ENCODE data around the gene BARX2. TPM values are rescaled to one million over a fixed set of nuclear protein-coding genes. Genes with fewer than 3 reads are reported as not detected.

BARX2 gene
- total and polyA plus RNA-seq, 5 donors: not detected

DNA sequence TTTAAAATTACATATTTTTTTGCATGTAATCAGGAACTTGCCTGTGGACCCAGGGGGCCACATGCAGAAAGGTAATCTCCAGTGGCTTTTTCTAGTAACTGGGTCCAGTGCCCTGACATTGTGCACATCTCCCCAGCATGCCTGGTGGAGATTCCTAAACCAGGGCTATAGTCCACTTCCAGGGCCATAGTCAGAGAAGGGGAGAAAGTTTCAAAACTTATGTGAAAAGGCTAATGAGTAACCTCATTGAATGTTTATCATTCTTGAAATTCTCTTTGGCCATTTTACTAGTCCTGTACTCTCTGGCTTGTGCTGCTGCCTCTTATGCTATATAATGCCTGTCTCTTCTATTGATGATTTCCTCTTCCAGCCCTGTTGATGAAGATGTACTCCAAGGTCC, 47.8 kb downstream of the BARX2 start:
- H3K4me1 ChIP-seq (ENCODE audit: control insufficient read depth, insufficient read depth, low read length): no peaks in the 10 kb centered on the region
- H3K4me3 ChIP-seq (ENCODE audit: low read length): no peak overlapping the region
- H3K9me3 ChIP-seq (ENCODE audit: control insufficient read depth, low read length): no peaks in the 10 kb centered on the region
- H3K27ac ChIP-seq (ENCODE audit: low read length): no peak overlapping the region
- intact Hi-C loops (cut with DNase I): no loop called here
- DNase-seq (no peak), ATAC-seq (no peak)
- no peaks in the 10 kb centered on the region for H3K27me3 ChIP-seq (ENCODE audit: control insufficient read depth, insufficient read depth)

DNA sequence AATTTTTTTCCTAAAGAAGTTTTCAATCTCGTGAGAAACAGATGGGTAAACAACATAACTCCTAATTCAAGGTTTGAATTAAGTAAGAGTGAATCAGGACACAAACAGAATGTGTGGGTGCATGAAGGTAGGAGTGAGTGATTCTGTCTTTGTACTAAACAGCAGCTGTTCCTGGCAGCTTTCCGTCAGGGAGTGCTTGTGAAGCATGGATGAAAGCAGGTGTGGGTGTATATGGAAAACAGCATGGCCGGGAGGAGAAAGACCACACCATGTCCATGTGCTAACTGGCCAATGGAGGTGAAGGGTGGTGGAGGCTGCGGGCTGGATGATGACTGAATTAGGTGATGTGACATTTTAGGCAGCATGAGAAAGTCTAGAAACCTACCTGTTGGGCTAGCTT, 49.6 kb downstream of the BARX2 start:
- Histone ChIP-seq H3K9me3 (ENCODE audit: control insufficient read depth, low read length) (no peaks in the 10 kb centered on the region), H3K27ac (ENCODE audit: low read length) (no peak overlapping the region), H3K4me3 (ENCODE audit: low read length) (no peak overlapping the region), H3K27me3 (ENCODE audit: control insufficient read depth, insufficient read depth) (no peaks in the 10 kb centered on the region), H3K4me1 (ENCODE audit: control insufficient read depth, insufficient read depth, low read length) (no peaks in the 10 kb centered on the region)
- ATAC-seq: no peak
- 73% methylated on average over 4 of the region's 4 CpGs for WGBS
- DNase-seq: no peak
- intact Hi-C loops (cut with DNase I): no loop called here

DNA sequence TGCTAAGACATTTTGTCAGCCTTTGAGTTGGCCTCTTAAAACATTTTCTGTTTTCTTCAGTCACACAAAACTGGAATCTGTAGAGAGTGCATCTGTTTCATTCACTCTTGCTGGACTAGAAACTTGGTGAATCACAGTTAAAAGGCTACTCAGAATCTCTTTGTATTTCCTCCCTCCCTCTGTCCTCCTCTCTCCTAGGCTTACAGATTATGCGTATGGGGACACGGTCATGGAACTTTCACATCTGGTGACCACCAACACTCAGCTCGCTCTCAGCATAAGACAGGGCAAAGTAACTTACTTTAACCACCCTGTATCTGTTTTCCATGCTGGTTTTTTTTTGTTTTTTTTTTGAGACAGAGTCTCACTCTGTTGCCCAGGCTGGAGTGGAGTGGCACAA, 50.4 kb downstream of the BARX2 start:
- WGBS: 92% methylated on average over 3 of the region's 3 CpGs
- intact Hi-C loops (cut with DNase I): no loop called here
- Histone ChIP-seq H3K27ac (ENCODE audit: low read length) (no peak overlapping the region), H3K9me3 (ENCODE audit: control insufficient read depth, low read length) (no peaks in the 10 kb centered on the region), H3K4me1 (ENCODE audit: control insufficient read depth, insufficient read depth, low read length) (no peaks in the 10 kb centered on the region), H3K27me3 (ENCODE audit: control insufficient read depth, insufficient read depth) (no peaks in the 10 kb centered on the region), H3K4me3 (ENCODE audit: low read length) (no peak overlapping the region)
- ATAC-seq (no peak), DNase-seq (no peak)

DNA sequence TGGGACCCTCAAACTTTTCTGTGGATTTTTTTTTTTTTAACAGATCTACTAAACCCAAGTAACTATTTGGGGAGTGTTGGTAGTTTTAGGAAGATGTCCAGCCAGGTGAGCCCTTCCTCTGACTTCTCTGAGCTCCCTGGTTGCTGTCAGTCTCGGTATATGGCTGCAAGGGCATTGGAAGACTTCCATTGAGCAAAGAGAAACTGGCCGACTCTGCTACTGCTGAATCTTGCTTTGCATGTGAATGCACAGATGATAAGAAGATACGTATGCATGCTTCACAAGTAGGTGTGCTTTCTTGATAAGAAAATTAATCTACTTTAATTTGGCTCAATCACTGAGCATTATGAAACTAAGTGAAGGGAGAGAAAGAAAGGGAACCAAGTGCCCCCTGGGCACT, 51.1 kb downstream of the BARX2 start:
- H3K27ac ChIP-seq (ENCODE audit: low read length): no peak overlapping the region
- intact Hi-C loops (cut with DNase I): no loop called here

DNA sequence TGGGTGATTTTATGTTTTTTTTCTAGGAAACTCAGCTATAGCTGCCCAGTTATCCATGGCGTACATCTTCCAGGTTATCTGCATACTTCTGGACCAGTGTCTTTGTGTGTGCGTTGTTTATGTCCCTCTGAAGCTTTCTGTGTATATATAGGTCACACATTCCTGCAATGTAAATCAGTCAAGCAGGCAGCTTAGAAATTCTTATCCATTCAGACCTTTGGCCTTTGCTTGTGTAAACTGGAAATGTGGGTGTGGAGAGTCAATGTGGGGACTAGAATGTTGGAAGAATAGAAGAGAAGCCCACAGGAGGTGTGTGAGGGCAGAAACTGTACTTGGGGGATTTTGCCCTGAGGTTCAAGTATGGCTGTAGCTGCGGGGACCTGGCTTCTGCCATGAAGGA, 51.7 kb downstream of the BARX2 start:
- H3K27me3 ChIP-seq (ENCODE audit: control insufficient read depth, insufficient read depth): no peaks in the 10 kb centered on the region
- H3K4me1 ChIP-seq (ENCODE audit: control insufficient read depth, insufficient read depth, low read length): no peaks in the 10 kb centered on the region
- no peak overlapping the region for H3K4me3 ChIP-seq (ENCODE audit: low read length)
- 55% methylated on average over 3 of the region's 3 CpGs for WGBS
- no peaks in the 10 kb centered on the region for H3K9me3 ChIP-seq (ENCODE audit: control insufficient read depth, low read length)
- ATAC-seq (no peak), DNase-seq (no peak)
- intact Hi-C loops (cut with DNase I): no loop called here
- H3K27ac ChIP-seq (ENCODE audit: low read length): no peak overlapping the region

More for the DNA sequence above, 51.1 kb downstream of the BARX2 start:
- Histone ChIP-seq H3K9me3 (ENCODE audit: control insufficient read depth, low read length) (no peaks in the 10 kb centered on the region), H3K4me3 (ENCODE audit: low read length) (no peak overlapping the region), H3K27me3 (ENCODE audit: control insufficient read depth, insufficient read depth) (no peaks in the 10 kb centered on the region), H3K4me1 (ENCODE audit: control insufficient read depth, insufficient read depth, low read length) (no peaks in the 10 kb centered on the region)
- ATAC-seq (no peak), DNase-seq (no peak)
- WGBS: 76% methylated on average over 3 of the region's 3 CpGs

DNA sequence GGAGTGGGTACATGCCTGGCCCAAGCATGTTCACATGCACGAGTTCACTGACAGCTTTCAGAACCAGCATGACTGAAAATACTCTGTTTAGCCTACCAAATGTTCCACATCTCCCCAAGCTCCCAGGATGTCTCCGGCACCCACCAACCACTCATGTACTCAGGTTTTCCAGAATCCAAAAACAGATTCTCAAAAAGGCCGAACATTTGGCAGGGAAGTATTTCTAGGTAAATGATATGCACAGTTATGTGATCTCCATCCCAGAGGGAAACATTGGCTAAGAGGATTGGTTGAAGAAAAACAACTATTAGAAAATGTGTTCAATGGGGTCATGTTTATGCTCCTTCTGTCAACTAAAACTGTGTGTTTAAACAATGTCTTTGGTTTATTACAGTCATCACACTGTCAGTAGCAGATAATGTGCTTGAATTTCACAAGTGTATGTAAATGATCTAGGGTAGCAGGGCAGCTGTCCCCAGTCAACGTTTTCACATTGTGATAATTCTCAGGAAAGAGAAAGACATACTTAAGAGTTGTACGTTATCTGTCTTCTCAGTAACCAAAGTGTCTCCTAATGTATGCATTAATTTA, 52.3 kb downstream of the BARX2 start:
- intact Hi-C loops (cut with DNase I): no loop called here
- DNase-seq: no peak
- WGBS: 56% methylated on average over 5 of the region's 5 CpGs

DNA sequence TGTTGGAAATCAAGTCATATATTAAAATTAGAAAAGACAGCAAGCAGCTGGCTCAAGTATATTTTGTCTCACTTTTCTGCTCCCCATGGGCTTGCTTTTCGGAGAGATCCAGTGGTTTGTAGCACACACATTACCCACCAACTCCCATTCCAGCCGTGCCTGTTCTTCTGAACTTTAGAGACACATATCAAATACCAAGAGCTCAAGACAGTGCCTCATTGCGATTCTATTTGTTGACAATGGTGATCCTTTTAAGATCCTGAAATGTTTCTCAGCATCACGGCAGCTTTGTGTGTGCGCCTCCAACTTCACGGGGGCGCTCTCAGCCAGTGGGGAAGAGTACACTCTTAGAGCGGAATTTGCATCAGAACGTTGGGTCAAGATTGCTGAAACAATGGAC, 52.9 kb downstream of the BARX2 start:
- no peaks in the 10 kb centered on the region for H3K4me1 ChIP-seq (ENCODE audit: control insufficient read depth, insufficient read depth, low read length)
- H3K4me3 ChIP-seq (ENCODE audit: low read length): no peak overlapping the region
- no peak for DNase-seq
- no peaks in the 10 kb centered on the region for H3K27me3 ChIP-seq (ENCODE audit: control insufficient read depth, insufficient read depth)
- peaks cover 3% of the 10 kb centered on the region for H3K9me3 ChIP-seq (ENCODE audit: control insufficient read depth, low read length)
- 74% methylated on average over 9 of the region's 9 CpGs for whole genome bisulfite sequencing
- no peak for ATAC-seq
- intact Hi-C loops (cut with DNase I): no loop called here
- no peak overlapping the region for H3K27ac ChIP-seq (ENCODE audit: low read length)

More for the DNA sequence above, 52.3 kb downstream of the BARX2 start:
- H3K4me1 ChIP-seq (ENCODE audit: control insufficient read depth, insufficient read depth, low read length): no peaks in the 10 kb centered on the region
- ATAC-seq: no peak
- no peaks in the 10 kb centered on the region for H3K9me3 ChIP-seq (ENCODE audit: control insufficient read depth, low read length)
- H3K4me3 ChIP-seq (ENCODE audit: low read length): no peak overlapping the region
- no peak overlapping the region for H3K27ac ChIP-seq (ENCODE audit: low read length)
- H3K27me3 ChIP-seq (ENCODE audit: control insufficient read depth, insufficient read depth): no peaks in the 10 kb centered on the region

DNA sequence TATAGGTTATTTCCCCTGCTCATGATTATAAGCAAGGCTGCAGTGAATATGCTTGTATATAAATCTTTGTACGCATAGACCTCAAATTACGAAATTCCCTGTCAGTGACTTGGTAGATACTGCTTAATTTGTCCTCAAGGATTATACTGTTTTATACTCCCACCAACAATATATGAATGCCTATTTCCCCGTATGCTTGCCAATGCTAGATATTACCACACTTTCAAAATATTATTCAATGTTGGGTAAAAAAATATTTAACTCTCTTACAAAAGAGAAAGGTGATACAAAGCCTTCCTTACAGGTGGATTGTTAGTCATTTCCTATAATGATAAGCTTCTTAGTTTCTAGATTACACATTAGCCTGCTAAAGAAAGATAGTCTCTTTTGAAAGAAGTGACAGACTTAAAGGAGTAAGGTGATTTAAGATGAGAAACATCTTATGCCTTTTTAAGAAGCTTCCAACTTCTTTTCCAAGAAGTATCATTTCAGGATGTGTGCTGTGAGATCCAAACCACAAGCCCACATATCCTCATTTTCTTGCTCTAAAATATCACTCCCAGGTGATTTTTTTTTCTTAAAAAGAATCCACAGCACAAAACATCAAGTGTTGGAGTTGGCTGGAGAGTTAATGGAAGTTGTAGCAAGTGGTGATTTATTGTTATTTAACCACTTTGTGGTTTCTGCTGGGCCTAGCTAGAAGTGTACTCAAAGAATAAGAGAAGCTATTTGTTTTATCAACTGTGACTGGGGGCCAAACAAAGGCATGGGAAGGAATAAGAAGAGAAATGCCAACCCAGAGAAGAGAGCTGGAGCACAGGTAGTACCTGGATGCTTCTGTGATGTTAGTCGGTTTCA, 59.2 kb downstream of the BARX2 start:
- H3K4me3 ChIP-seq (ENCODE audit: low read length): no peak overlapping the region
- peaks cover 3% of the 10 kb centered on the region for H3K9me3 ChIP-seq (ENCODE audit: control insufficient read depth, low read length)
- no peaks in the 10 kb centered on the region for H3K4me1 ChIP-seq (ENCODE audit: control insufficient read depth, insufficient read depth, low read length)
- WGBS: 79% methylated on average over 4 of the region's 4 CpGs
- H3K27me3 ChIP-seq (ENCODE audit: control insufficient read depth, insufficient read depth): no peaks in the 10 kb centered on the region
- no peak overlapping the region for H3K27ac ChIP-seq (ENCODE audit: low read length)
- ATAC-seq (no peak), DNase-seq (no peak)
- intact Hi-C loops (cut with DNase I): no loop called here

DNA sequence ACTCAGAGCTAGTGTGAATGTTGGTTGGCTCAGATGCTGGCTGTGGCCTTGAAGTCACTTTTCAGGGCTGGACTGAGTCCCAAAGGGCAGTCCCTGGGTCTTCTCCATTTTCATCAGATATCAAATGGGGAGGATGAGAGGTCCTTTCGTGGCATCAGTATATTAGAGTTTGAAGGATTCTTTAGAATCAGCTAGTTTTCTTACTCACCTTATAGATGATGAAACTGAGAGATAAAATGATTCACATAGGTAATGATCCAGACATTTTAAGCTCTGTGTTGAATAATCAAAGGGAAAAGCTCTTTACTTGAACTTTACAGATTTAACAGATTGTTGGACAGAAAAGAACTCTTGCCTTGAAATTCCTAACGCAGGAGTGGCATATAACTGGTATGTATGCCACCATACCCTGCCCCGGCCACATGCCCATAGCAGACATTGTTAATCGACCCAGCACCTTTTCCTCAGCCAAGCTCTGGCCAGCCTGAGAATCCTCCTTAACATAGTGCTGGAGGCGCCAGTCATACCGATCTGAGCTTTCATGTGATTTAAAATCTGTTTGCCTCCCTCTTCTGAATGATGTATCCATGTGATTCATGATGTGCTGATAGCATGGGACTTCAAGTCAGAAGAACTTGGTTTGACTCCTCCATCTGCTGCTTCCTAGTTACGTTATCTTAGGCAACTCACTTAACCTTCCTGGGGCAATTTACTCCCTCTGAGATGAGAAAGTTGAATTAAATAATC, 60.0 kb downstream of the BARX2 start:
- no peaks in the 10 kb centered on the region for H3K4me1 ChIP-seq (ENCODE audit: control insufficient read depth, insufficient read depth, low read length)
- no peaks in the 10 kb centered on the region for H3K27me3 ChIP-seq (ENCODE audit: control insufficient read depth, insufficient read depth)
- H3K9me3 ChIP-seq (ENCODE audit: control insufficient read depth, low read length): peaks cover 3% of the 10 kb centered on the region
- no peak overlapping the region for H3K4me3 ChIP-seq (ENCODE audit: low read length)
- no peak for DNase-seq
- WGBS: 77% methylated on average over 7 of the region's 7 CpGs
- intact Hi-C loops (cut with DNase I): no loop called here
- no peak overlapping the region for H3K27ac ChIP-seq (ENCODE audit: low read length)
- ATAC-seq: no peak

DNA sequence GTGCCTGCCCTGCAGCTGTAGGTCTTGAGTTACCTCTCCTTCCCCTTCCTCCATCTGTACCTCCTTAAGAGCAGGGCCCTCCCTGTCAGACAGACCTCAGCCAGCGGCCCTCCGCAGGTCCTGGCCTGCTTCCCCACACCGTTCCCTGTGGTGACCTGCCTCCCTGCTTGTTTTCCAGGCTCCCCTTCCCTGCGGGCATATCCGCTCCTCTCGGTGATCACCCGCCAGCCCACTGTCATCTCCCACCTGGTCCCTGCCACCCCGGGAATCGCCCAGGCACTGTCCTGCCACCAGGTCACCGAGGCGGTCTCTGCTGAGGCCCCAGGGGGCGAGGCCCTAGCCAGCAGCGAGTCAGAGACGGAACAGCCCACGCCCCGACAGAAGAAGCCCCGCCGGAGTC, 60.9 kb downstream of the BARX2 start:
- intact Hi-C loops (cut with DNase I): no loop called here
- ATAC-seq: no peak
- Histone ChIP-seq H3K27ac (ENCODE audit: low read length) (no peak overlapping the region), H3K9me3 (ENCODE audit: control insufficient read depth, low read length) (peaks cover 3% of the 10 kb centered on the region), H3K27me3 (ENCODE audit: control insufficient read depth, insufficient read depth) (no peaks in the 10 kb centered on the region), H3K4me1 (ENCODE audit: control insufficient read depth, insufficient read depth, low read length) (no peaks in the 10 kb centered on the region), H3K4me3 (ENCODE audit: low read length) (no peak overlapping the region)
- 90% methylated on average over 18 of the region's 18 CpGs for WGBS
- no peak for DNase-seq

DNA sequence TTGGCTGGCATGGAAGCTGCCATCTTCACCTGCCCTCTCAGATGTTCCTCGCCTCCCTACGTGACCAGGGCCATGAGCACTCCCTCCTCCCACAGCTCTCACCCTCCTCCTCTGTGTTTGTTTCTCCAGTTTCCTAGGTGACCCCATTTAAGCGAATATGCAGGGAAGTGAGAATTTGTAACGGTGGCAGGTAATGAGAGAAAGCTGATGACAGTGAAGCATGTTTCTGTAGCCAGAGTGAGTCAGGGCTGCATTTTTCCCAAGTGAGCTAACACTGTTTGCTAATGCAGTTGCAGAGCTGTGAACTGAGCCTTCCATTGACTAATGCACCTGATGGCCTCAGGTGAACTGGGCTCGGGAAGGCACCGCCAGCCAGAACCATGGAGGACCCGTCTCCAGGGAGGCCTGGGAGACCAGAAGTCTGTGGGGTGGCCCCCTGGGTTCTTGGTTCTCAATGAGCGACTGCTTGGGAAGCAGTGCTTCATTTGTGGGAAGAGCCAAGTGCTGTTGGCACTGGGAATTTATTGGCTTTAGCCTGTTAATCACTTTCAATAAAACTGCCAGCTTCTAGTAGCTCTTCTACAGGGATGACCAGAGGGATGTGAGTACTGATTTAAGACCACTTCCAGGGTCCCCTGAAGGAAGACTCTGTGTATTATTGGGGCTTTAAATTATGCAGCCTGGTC, 64.5 kb downstream of the BARX2 start:
- H3K9me3 ChIP-seq (ENCODE audit: control insufficient read depth, low read length): no peaks in the 10 kb centered on the region
- no peak overlapping the region for H3K27ac ChIP-seq (ENCODE audit: low read length)
- DNase-seq: no peak
- WGBS: 52% methylated on average over 8 of the region's 8 CpGs
- intact Hi-C loops (cut with DNase I): no loop called here
- H3K4me3 ChIP-seq (ENCODE audit: low read length): no peak overlapping the region
- no peaks in the 10 kb centered on the region for H3K4me1 ChIP-seq (ENCODE audit: control insufficient read depth, insufficient read depth, low read length)
- H3K27me3 ChIP-seq (ENCODE audit: control insufficient read depth, insufficient read depth): no peaks in the 10 kb centered on the region
- ATAC-seq: peak in 1 of 2 donors; percentile 29
